RWPE2 (cell line): Measurements from ENCODE around the gene PARP11.
A peak's percentile ranks its signal among the peaks of the same experiment; 100 is the strongest.

Experiments used
- ATAC-seq: fragments of 200-7000 bp; cut with Tn5 transposase; 3 replicates; pipeline ENCODE4 v1.9.1; 2021; ENCODE audit warnings: low read depth
- DNase-seq: peaks from one replicate; pipeline ENCODE4 v3.0.0-alpha.2; 2020; ENCODE audit warnings: low spot score
- H3K27ac ChIP-seq: fragments of 450-650 bp; 2 replicates; pipeline ENCODE4 v1.5.1; 2017; ENCODE audit warnings: mild to moderate bottlenecking; ENCODE audit not compliant: poor library complexity, severe bottlenecking
- H3K27me3 ChIP-seq: fragments of 250-450 bp; sonication (Bioruptor Pico); 2 replicates; pipeline ENCODE4 v1.5.1; 2021; ENCODE audit warnings: mild to moderate bottlenecking, moderate library complexity; ENCODE audit not compliant: insufficient read depth, poor library complexity, severe bottlenecking
- H3K36me3 ChIP-seq: fragments of 250-450 bp; sonication (Bioruptor Pico); 2 replicates; pipeline ENCODE4 v1.5.1; 2020; ENCODE audit warnings: low read depth, mild to moderate bottlenecking, moderate library complexity
- H3K4me1 ChIP-seq: fragments of 250-450 bp; sonication (Bioruptor Pico); 2 replicates; pipeline ENCODE4 v1.5.1; 2021; ENCODE audit warnings: mild to moderate bottlenecking, moderate library complexity; ENCODE audit not compliant: insufficient read depth, poor library complexity, severe bottlenecking
- H3K4me3 ChIP-seq: fragments of 250-450 bp; sonication (Bioruptor Pico); 2 replicates; pipeline ENCODE4 v1.5.1; 2021; ENCODE audit warnings: mild to moderate bottlenecking, moderate library complexity; ENCODE audit not compliant: severe bottlenecking
- H3K9me3 ChIP-seq: fragments of 250-450 bp; sonication (Bioruptor Pico); 2 replicates; pipeline ENCODE4 v1.5.1; 2021; ENCODE audit warnings: mild to moderate bottlenecking, moderate library complexity; ENCODE audit not compliant: severe bottlenecking
- TF ChIP-seq, protein P1 (sequence below): fragments of 450-650 bp; IDR thresholded peaks from one replicate; pipeline ENCODE4 v1.5.1; 2017; ENCODE audit warnings: mild to moderate bottlenecking, moderate library complexity; ENCODE audit not compliant: poor library complexity, severe bottlenecking

PARP11 gene

GRCh38 chr12:3833670-3834310 is 39.4 kb downstream of the PARP11 start:
- Histone ChIP-seq H3K4me3 (no peak overlapping the region), H3K27me3 (no peaks in the 10 kb centered on the region), H3K9me3 (no peaks in the 10 kb centered on the region), H3K36me3 (no peaks in the 10 kb centered on the region), H3K4me1 (no peaks in the 10 kb centered on the region), H3K27ac (no peak overlapping the region)
- DNase-seq (no peak), ATAC-seq (0 out of 3 replicates have a peak, but pooled peaks have one; percentile 12)
- TF ChIP-seq, protein P1, sequence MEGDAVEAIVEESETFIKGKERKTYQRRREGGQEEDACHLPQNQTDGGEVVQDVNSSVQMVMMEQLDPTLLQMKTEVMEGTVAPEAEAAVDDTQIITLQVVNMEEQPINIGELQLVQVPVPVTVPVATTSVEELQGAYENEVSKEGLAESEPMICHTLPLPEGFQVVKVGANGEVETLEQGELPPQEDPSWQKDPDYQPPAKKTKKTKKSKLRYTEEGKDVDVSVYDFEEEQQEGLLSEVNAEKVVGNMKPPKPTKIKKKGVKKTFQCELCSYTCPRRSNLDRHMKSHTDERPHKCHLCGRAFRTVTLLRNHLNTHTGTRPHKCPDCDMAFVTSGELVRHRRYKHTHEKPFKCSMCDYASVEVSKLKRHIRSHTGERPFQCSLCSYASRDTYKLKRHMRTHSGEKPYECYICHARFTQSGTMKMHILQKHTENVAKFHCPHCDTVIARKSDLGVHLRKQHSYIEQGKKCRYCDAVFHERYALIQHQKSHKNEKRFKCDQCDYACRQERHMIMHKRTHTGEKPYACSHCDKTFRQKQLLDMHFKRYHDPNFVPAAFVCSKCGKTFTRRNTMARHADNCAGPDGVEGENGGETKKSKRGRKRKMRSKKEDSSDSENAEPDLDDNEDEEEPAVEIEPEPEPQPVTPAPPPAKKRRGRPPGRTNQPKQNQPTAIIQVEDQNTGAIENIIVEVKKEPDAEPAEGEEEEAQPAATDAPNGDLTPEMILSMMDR, result no peak

GRCh38 chr12:3832738-3833137 is 40.5 kb downstream of the PARP11 start:
- TF ChIP-seq, protein P1, result no peak
- no peaks in the 10 kb centered on the region for H3K27me3 ChIP-seq
- no peak for DNase-seq
- H3K4me1 ChIP-seq, result no peaks in the 10 kb centered on the region
- H3K36me3 ChIP-seq, result no peaks in the 10 kb centered on the region
- H3K9me3 ChIP-seq, result no peaks in the 10 kb centered on the region
- no peak overlapping the region for H3K4me3 ChIP-seq
- no peak for ATAC-seq
- H3K27ac ChIP-seq, result no peak overlapping the region

GRCh38 chr12:3828888-3829287 is 44.3 kb downstream of the PARP11 start:
- Histone ChIP-seq H3K4me1 (no peaks in the 10 kb centered on the region), H3K4me3 (no peak overlapping the region), H3K27ac (no peak overlapping the region), H3K36me3 (peaks cover 7% of the 10 kb centered on the region; the same call in 1 of the 2 replicates), H3K9me3 (no peaks in the 10 kb centered on the region), H3K27me3 (no peaks in the 10 kb centered on the region)
- ATAC-seq, result no peak
- DNase-seq, result no peak
- TF ChIP-seq, protein P1, result no peak

- Histone ChIP-seq H3K27me3 (no peaks in the 10 kb centered on the region), H3K4me3 (no peak overlapping the region), H3K36me3 (peaks cover 7% of the 10 kb centered on the region; the same call in 1 of the 2 replicates), H3K27ac (no peak overlapping the region), H3K9me3 (no peaks in the 10 kb centered on the region), H3K4me1 (no peaks in the 10 kb centered on the region)
- no peak for DNase-seq
- TF ChIP-seq, protein P1, result no peak
- no peak for ATAC-seq
These were observed 45.7 kb downstream of the PARP11 start for GRCh38 chr12:3827301-3828000.

GRCh38 chr12:3821441-3821840 is 51.8 kb downstream of the PARP11 start:
- H3K36me3 ChIP-seq, result 0 out of 2 replicates have a peak, but pooled peaks cover 9% of the 10 kb centered on the region
- no peaks in the 10 kb centered on the region for H3K27me3 ChIP-seq
- ATAC-seq (no peak), DNase-seq (no peak)
- no peak overlapping the region for H3K27ac ChIP-seq
- TF ChIP-seq, protein P1, result no peak
- H3K4me3 ChIP-seq, result no peak overlapping the region
- H3K9me3 ChIP-seq, result no peaks in the 10 kb centered on the region
- H3K4me1 ChIP-seq, result no peaks in the 10 kb centered on the region
